ENCODE measurements around the gene SRGAP3. TPM values are rescaled to one million over a fixed set of nuclear protein-coding genes. Genes with fewer than 3 reads are reported as not detected.

SRGAP3 gene
- total RNA-seq, 2 donors from 2014 or later: 10.9 to 11.4 TPM

GRCh38 chr3:9203317-9203716 lies 46.1 kb downstream of the SRGAP3 start:
- TF ChIP-seq POLR2A (IDR thresholded peaks at IDR 0.05) (no peak), CTCF (IDR thresholded peaks at IDR 0.05) (no peak)
- H3K36me3 ChIP-seq (replicated peaks in 1 of 2; ENCODE audit: insufficient read depth in 1 of 2, low read depth in 2 of 2): no peaks in the 10 kb centered on the region
- intact Hi-C loops (cut with DNase I): no loop called here
- DNase-seq (no peak), ATAC-seq (no peak)
- no peaks in the 10 kb centered on the region for H3K4me1 ChIP-seq
- no peak overlapping the region for H3K4me3 ChIP-seq
- no peak overlapping the region for H3K27ac ChIP-seq
- no peaks in the 10 kb centered on the region for H3K27me3 ChIP-seq
- H3K9me3 ChIP-seq: no peaks in the 10 kb centered on the region
- 87 to 93% methylated on average over 2 of the region's 2 CpGs for WGBS, 2 donors

- Histone ChIP-seq H3K9me3 (no peaks in the 10 kb centered on the region), H3K4me3 (no peak overlapping the region), H3K27ac (no peak overlapping the region), H3K4me1 (no peaks in the 10 kb centered on the region), H3K36me3 (replicated peaks in 1 of 2; ENCODE audit: insufficient read depth in 1 of 2, low read depth in 2 of 2) (no peaks in the 10 kb centered on the region), H3K27me3 (no peaks in the 10 kb centered on the region)
- no peak for ATAC-seq
- no peak for TF ChIP-seq POLR2A (IDR thresholded peaks at IDR 0.05)
- no peak for TF ChIP-seq CTCF (IDR thresholded peaks at IDR 0.05)
- WGBS, 2 donors: 96% methylated on average over 3 of the region's 4 CpGs; no CpG with 5 or more reads in 1 of the 2 donors
- DNase-seq: no peak
- intact Hi-C loops (cut with DNase I): no loop called here
Measured at GRCh38 chr3:9202546-9202945, 46.9 kb downstream of the SRGAP3 start.

GRCh38 chr3:9201955-9202354 lies 47.5 kb downstream of the SRGAP3 start:
- intact Hi-C loops (cut with DNase I): no loop called here
- Histone ChIP-seq H3K9me3 (no peaks in the 10 kb centered on the region), H3K36me3 (replicated peaks in 1 of 2; ENCODE audit: insufficient read depth in 1 of 2, low read depth in 2 of 2) (no peaks in the 10 kb centered on the region), H3K27me3 (no peaks in the 10 kb centered on the region), H3K27ac (no peak overlapping the region), H3K4me3 (no peak overlapping the region), H3K4me1 (no peaks in the 10 kb centered on the region)
- ATAC-seq: no peak
- TF ChIP-seq POLR2A (IDR thresholded peaks at IDR 0.05) (no peak), CTCF (IDR thresholded peaks at IDR 0.05) (no peak)
- WGBS, 2 donors: 92 to 94% methylated on average over 6 of the region's 6 CpGs
- DNase-seq: no peak

- DNase-seq: no peak
- WGBS, 2 donors: 84 to 90% methylated on average over 5 of the region's 5 CpGs
- Histone ChIP-seq H3K27me3 (no peaks in the 10 kb centered on the region), H3K27ac (no peak overlapping the region), H3K9me3 (no peaks in the 10 kb centered on the region), H3K4me3 (no peak overlapping the region), H3K36me3 (replicated peaks in 1 of 2; ENCODE audit: insufficient read depth in 1 of 2, low read depth in 2 of 2) (no peaks in the 10 kb centered on the region), H3K4me1 (no peaks in the 10 kb centered on the region)
- intact Hi-C loops (cut with DNase I): no loop called here
- TF ChIP-seq POLR2A (IDR thresholded peaks at IDR 0.05) (no peak), CTCF (IDR thresholded peaks at IDR 0.05) (no peak)
- ATAC-seq: no peak
Measured at GRCh38 chr3:9201266-9201665, 48.2 kb downstream of the SRGAP3 start.

- no peaks in the 10 kb centered on the region for H3K27me3 ChIP-seq
- ATAC-seq (no peak), DNase-seq (no peak)
- intact Hi-C loops (cut with DNase I): no loop called here
- no peaks in the 10 kb centered on the region for H3K4me1 ChIP-seq
- TF ChIP-seq POLR2A (IDR thresholded peaks at IDR 0.05): no peak
- TF ChIP-seq CTCF (IDR thresholded peaks at IDR 0.05): no peak
- H3K36me3 ChIP-seq (replicated peaks in 1 of 2; ENCODE audit: insufficient read depth in 1 of 2, low read depth in 2 of 2): no peaks in the 10 kb centered on the region
- no peaks in the 10 kb centered on the region for H3K9me3 ChIP-seq
- no peak overlapping the region for H3K4me3 ChIP-seq
- no peak overlapping the region for H3K27ac ChIP-seq
- 86 to 89% methylated on average over 3 of the region's 3 CpGs for WGBS, 2 donors
Measured at GRCh38 chr3:9199775-9200174, 49.7 kb downstream of the SRGAP3 start.

Measured in body of pancreas (tissue), 4 donors.